GM23338 (cell line): ENCODE data around the gene TRIM52. TPM values are rescaled to one million over a fixed set of nuclear protein-coding genes. Genes with fewer than 3 reads are reported as not detected.

ENCODE experiments used
- ATAC-seq: fragments of 200-7000 bp; cut with Tn5 transposase; 3 replicates; pipeline ENCODE4 v1.9.1; 2020
- DNase-seq: peaks from one replicate; pipeline ENCODE4 v3.0.0-alpha.2; 2015; ENCODE audit warnings: low spot score
- H2AFZ ChIP-seq: fragments of 200-600 bp; sonication (generic); 2 replicates; pipeline ENCODE4 v1.8.0; 2016; ENCODE audit warnings: antibody characterized with exemption, mild to moderate bottlenecking, moderate library complexity
- H3F3A ChIP-seq: fragments of 200-600 bp; sonication (generic); replicated peaks from 2 replicates; pipeline ENCODE4 v1.8.0; 2017; ENCODE audit warnings: antibody characterized with exemption, mixed run types, low read depth
- H3K27ac ChIP-seq: fragments of 200-600 bp; sonication (generic); 2 replicates; pipeline ENCODE4 v1.6.1; 2016; ENCODE audit warnings: low read depth
- H3K27me3 ChIP-seq: fragments of 200-600 bp; sonication (generic); 2 replicates; pipeline ENCODE4 v1.8.0; 2016; ENCODE audit warnings: mild to moderate bottlenecking, mixed run types, moderate library complexity; ENCODE audit not compliant: insufficient read depth
- H3K36me3 ChIP-seq: fragments of 200-600 bp; sonication (generic); 2 replicates; pipeline ENCODE4 v1.8.0; 2016; ENCODE audit warnings: mild to moderate bottlenecking; ENCODE audit not compliant: insufficient read depth
- H3K4me1 ChIP-seq: fragments of 200-600 bp; sonication (generic); 2 replicates; pipeline ENCODE4 v1.8.0; 2016; ENCODE audit warnings: mild to moderate bottlenecking, moderate library complexity; ENCODE audit not compliant: insufficient read depth
- H3K4me2 ChIP-seq: fragments of 200-600 bp; sonication (generic); 2 replicates; pipeline ENCODE4 v1.7.1; 2017; ENCODE audit warnings: mixed run types
- H3K4me3 ChIP-seq: fragments of 200-600 bp; sonication (generic); 2 replicates; pipeline ENCODE4 v1.6.1; 2016; ENCODE audit warnings: mixed run types
- H3K79me2 ChIP-seq: fragments of 200-600 bp; sonication (generic); replicated peaks from 2 replicates; pipeline ENCODE4 v1.8.0; 2017; ENCODE audit warnings: mild to moderate bottlenecking; ENCODE audit not compliant: insufficient read depth
- H3K9me2 ChIP-seq: fragments of 200-600 bp; sonication (generic); 2 replicates; pipeline ENCODE4 v1.8.0; 2017; ENCODE audit not compliant: insufficient read depth
- H4K20me1 ChIP-seq: fragments of 200-600 bp; sonication (generic); replicated peaks from 2 replicates; pipeline ENCODE4 v1.8.0; 2017; ENCODE audit warnings: mild to moderate bottlenecking; ENCODE audit not compliant: insufficient read depth
- H3K27ac Mint-ChIP-seq: 2 replicates; pipeline ENCODE4 v1.8.0; 2020; ENCODE audit warnings: inconsistent platforms, mild to moderate bottlenecking, moderate library complexity, mixed read lengths
- H3K27me3 Mint-ChIP-seq: 3 replicates; pipeline ENCODE4 v1.8.0; 2022; ENCODE audit warnings: low read depth, mild to moderate bottlenecking, moderate library complexity, mixed read lengths, inconsistent platforms; ENCODE audit not compliant: insufficient read depth, poor library complexity
- H3K36me3 Mint-ChIP-seq: 3 replicates; pipeline ENCODE4 v1.8.0; 2021; ENCODE audit warnings: low read depth, mild to moderate bottlenecking, inconsistent platforms, moderate library complexity, mixed read lengths
- H3K4me1 Mint-ChIP-seq: 3 replicates; pipeline ENCODE4 v1.8.0; 2020; ENCODE audit warnings: mild to moderate bottlenecking, inconsistent platforms, mixed read lengths
- H3K4me3 Mint-ChIP-seq: 3 replicates; pipeline ENCODE4 v1.8.0; 2021; ENCODE audit warnings: moderate library complexity, mild to moderate bottlenecking, inconsistent platforms, mixed read lengths
- H3K9me3 Mint-ChIP-seq: 3 replicates; pipeline ENCODE4 v1.8.0; 2020; ENCODE audit warnings: moderate library complexity, mild to moderate bottlenecking, inconsistent platforms, mixed read lengths
- CREB1 ChIP-seq: fragments of 250-450 bp; sonication (Bioruptor Pico); IDR thresholded peaks from 2 replicates; pipeline ENCODE4 v1.5.0; 2020; ENCODE audit warnings: low read depth, mild to moderate bottlenecking, moderate library complexity
- CTCF ChIP-seq, 2 experiments: fragments of 200-600 bp in 1 of 2; sonication (generic) in 1 of 2; conservative IDR thresholded peaks; 2 replicates each; pipeline versions ENCODE4 v1.5.1 to v1.6.1; 2016 to 2017; ENCODE audit warnings: antibody characterized with exemption in 2 of 2, low read depth in 2 of 2, mild to moderate bottlenecking in 2 of 2, moderate library complexity in 1 of 2
- EZH2 ChIP-seq: fragments of 200-600 bp; sonication (generic); IDR thresholded peaks from one replicate; pipeline ENCODE4 v1.8.0; 2017; ENCODE audit warnings: antibody characterized with exemption, mild to moderate bottlenecking, low read depth; ENCODE audit not compliant: unreplicated experiment
- EZH2phosphoT487 ChIP-seq: fragments of 200-600 bp; sonication (generic); IDR thresholded peaks from one replicate; pipeline ENCODE4 v1.8.1; 2018; ENCODE audit warnings: antibody characterized with exemption; ENCODE audit not compliant: unreplicated experiment
- JUNB ChIP-seq: IDR thresholded peaks from one replicate; pipeline ENCODE4 v1.6.1; 2016; ENCODE audit warnings: antibody characterized with exemption; ENCODE audit not compliant: unreplicated experiment
- NANOG ChIP-seq: IDR thresholded peaks from 2 replicates; pipeline ENCODE4 v1.6.1; 2016; ENCODE audit warnings: antibody characterized with exemption, borderline replicate concordance
- POLR2AphosphoS5 ChIP-seq: IDR thresholded peaks from 2 replicates; pipeline ENCODE4 v1.6.1; 2016; ENCODE audit warnings: antibody characterized with exemption, low read depth
- STAT1 ChIP-seq: IDR thresholded peaks from one replicate; pipeline ENCODE4 v1.6.1; 2016; ENCODE audit warnings: antibody characterized with exemption; ENCODE audit not compliant: unreplicated experiment
- ZNF114 ChIP-seq: fragments of 250-450 bp; sonication (Bioruptor Pico); IDR thresholded peaks from 2 replicates; pipeline ENCODE4 v1.5.0; 2020; ENCODE audit warnings: mild to moderate bottlenecking, moderate library complexity
- ZNF331 ChIP-seq: fragments of 250-450 bp; sonication (Bioruptor Pico); IDR thresholded peaks from 2 replicates; pipeline ENCODE4 v1.5.0; 2020; ENCODE audit warnings: low read depth, mild to moderate bottlenecking, moderate library complexity
- ZNF462 ChIP-seq: fragments of 250-450 bp; sonication (Bioruptor Pico); IDR thresholded peaks from 2 replicates; pipeline ENCODE4 v1.5.0; 2020; ENCODE audit warnings: mild to moderate bottlenecking, moderate library complexity
- polyA plus RNA-seq: library from polyadenylated mRNA; unstranded; fragments of >200 nt; fragmentation: Nextera tagmentation; extraction: Ambion mirVana; gene quantifications from 2 replicates; pipeline ENCODE4 v1.2.1, GENCODE V29; 2016
- total RNA-seq: library from RNA; depleted of rRNA; stranded (reverse); fragments of >200 nt; shearing (Covaris generic); gene quantifications from 2 replicates; pipeline ENCODE4 v1.2.3, GENCODE V29; 2014
- TF ChIP-seq, protein P1 (sequence below): IDR thresholded peaks from one replicate; pipeline ENCODE4 v1.6.1; 2018; ENCODE audit warnings: antibody characterized with exemption; ENCODE audit not compliant: unreplicated experiment
- TF ChIP-seq, protein P2 (sequence below): IDR thresholded peaks from 2 replicates; pipeline ENCODE4 v1.6.1; 2016; ENCODE audit warnings: antibody characterized with exemption

TRIM52 gene
- total and polyA plus RNA-seq, 2 experiments from 2014 or later = 6.2 to 8.1 TPM

DNA sequence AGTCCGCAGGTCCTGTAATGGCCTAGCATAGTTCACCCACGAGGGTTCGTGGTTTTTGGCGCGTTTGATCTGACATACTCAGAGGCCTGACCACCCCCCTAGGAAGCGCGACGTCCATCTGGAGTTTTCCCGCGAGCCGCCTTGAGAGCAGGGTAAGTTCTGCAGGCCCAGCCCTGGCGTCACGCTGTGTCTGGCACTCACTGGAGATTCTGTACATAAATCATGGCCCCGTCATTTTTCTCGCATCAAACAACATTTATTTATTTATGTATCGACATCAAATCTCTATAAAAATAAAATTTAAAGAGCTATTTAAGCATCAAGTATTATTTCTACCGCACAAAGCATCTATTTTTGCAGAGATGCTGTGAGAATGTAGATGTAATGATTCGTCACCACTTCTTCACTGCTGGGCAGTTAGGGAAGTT lies 38.3 kb downstream of the TRIM52 start:
- no peaks in the 10 kb centered on the region for H3K9me2 ChIP-seq
- H3K36me3 ChIP-seq = peaks cover 7% of the 10 kb centered on the region; the same call in 1 of the 2 replicates
- Mint-ChIP-seq H3K27me3 (peaks cover 56% of the 10 kb centered on the region), H3K4me1 (peaks cover 22% of the 10 kb centered on the region), H3K27ac (peak overlapping the region; percentile 93), H3K9me3 (peaks cover 16% of the 10 kb centered on the region), H3K4me3 (peak overlapping the region; percentile 99), H3K36me3 (peaks cover 17% of the 10 kb centered on the region; the same call in 2 of the 3 replicates)
- no peaks in the 10 kb centered on the region; the same call in 1 of the 2 replicates for H4K20me1 ChIP-seq
- H3K27ac ChIP-seq = no peak overlapping the region
- H3K27me3 ChIP-seq = no peaks in the 10 kb centered on the region; the same call in 1 of the 2 replicates
- H3F3A ChIP-seq = peaks cover 10% of the 10 kb centered on the region
- H3K4me2 ChIP-seq = peak overlapping the region; percentile 82
- peak overlapping the region; percentile 66 for H3K4me3 ChIP-seq
- ATAC-seq (peak; percentile 2), DNase-seq (no peak)
- TF ChIP-seq ZNF114 (CRISPR knock-in tag) = no peak
- TF ChIP-seq EZH2 = no peak
- no peak for TF ChIP-seq NANOG
- TF ChIP-seq, protein P1, sequence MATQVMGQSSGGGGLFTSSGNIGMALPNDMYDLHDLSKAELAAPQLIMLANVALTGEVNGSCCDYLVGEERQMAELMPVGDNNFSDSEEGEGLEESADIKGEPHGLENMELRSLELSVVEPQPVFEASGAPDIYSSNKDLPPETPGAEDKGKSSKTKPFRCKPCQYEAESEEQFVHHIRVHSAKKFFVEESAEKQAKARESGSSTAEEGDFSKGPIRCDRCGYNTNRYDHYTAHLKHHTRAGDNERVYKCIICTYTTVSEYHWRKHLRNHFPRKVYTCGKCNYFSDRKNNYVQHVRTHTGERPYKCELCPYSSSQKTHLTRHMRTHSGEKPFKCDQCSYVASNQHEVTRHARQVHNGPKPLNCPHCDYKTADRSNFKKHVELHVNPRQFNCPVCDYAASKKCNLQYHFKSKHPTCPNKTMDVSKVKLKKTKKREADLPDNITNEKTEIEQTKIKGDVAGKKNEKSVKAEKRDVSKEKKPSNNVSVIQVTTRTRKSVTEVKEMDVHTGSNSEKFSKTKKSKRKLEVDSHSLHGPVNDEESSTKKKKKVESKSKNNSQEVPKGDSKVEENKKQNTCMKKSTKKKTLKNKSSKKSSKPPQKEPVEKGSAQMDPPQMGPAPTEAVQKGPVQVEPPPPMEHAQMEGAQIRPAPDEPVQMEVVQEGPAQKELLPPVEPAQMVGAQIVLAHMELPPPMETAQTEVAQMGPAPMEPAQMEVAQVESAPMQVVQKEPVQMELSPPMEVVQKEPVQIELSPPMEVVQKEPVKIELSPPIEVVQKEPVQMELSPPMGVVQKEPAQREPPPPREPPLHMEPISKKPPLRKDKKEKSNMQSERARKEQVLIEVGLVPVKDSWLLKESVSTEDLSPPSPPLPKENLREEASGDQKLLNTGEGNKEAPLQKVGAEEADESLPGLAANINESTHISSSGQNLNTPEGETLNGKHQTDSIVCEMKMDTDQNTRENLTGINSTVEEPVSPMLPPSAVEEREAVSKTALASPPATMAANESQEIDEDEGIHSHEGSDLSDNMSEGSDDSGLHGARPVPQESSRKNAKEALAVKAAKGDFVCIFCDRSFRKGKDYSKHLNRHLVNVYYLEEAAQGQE = no peak
- no peak for TF ChIP-seq POLR2AphosphoS5
- no peak for TF ChIP-seq STAT1
- TF ChIP-seq CREB1 = no peak
- no peak for TF ChIP-seq ZNF331 (CRISPR knock-in tag)
- TF ChIP-seq, protein P2, sequence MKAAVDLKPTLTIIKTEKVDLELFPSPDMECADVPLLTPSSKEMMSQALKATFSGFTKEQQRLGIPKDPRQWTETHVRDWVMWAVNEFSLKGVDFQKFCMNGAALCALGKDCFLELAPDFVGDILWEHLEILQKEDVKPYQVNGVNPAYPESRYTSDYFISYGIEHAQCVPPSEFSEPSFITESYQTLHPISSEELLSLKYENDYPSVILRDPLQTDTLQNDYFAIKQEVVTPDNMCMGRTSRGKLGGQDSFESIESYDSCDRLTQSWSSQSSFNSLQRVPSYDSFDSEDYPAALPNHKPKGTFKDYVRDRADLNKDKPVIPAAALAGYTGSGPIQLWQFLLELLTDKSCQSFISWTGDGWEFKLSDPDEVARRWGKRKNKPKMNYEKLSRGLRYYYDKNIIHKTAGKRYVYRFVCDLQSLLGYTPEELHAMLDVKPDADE = no peak
- TF ChIP-seq EZH2phosphoT487 = no peak
- TF ChIP-seq ZNF462 = no peak
- no peak for TF ChIP-seq JUNB
- TF ChIP-seq CTCF (conservative IDR thresholded peaks at IDR 0.05; ENCODE audit: low read depth in 2 of 2) = no peak
- H3K4me1 ChIP-seq = peaks cover 12% of the 10 kb centered on the region; the same call in 1 of the 2 replicates
- H2AFZ ChIP-seq = 0 out of 2 replicates have a peak overlapping the region, but pooled peaks have one; percentile 24
- peaks cover 25% of the 10 kb centered on the region for H3K79me2 ChIP-seq
